Left lung (tissue), 10 donors: ENCODE measurements around the gene MAST4. TPM values are rescaled to one million over a fixed set of nuclear protein-coding genes. Genes with fewer than 3 reads are reported as not detected.

Experiments used
- ATAC-seq: fragments of 200-7000 bp; cut with Tn5 transposase; one replicate; pipeline ENCODE4 v1.9.1; 2020; ENCODE audit warnings: moderate library complexity
- DNase-seq, 4 donors: peaks; one replicate each; pipeline ENCODE4 v3.0.0-alpha.2; 2013 to 2020
- H3K27ac ChIP-seq, 2 donors: fragments of 200-600 bp; sonication (generic) in 1 of 2; one replicate each; pipeline versions ENCODE4 v1.5.0 to v1.8.0; 2020 to 2021
- H3K27me3 ChIP-seq, 2 donors: fragments of 200-600 bp; sonication (generic) in 1 of 2; one replicate each; pipeline versions ENCODE4 v1.5.0 to v1.8.0; 2020 to 2021
- H3K36me3 ChIP-seq, 2 donors: fragments of 200-600 bp; sonication (generic) in 1 of 2; one replicate each; pipeline versions ENCODE4 v1.5.0 to v1.8.0; 2020 to 2021
- H3K4me1 ChIP-seq, 2 donors: fragments of 200-600 bp; one replicate each; pipeline ENCODE4 v1.8.0; 2021
- H3K4me3 ChIP-seq, 2 donors: fragments of 200-600 bp; sonication (generic) in 1 of 2; one replicate each; pipeline versions ENCODE4 v1.5.0 to v1.8.0; 2020 to 2021; ENCODE audit warnings: mild to moderate bottlenecking in 1 of 2
- H3K9me3 ChIP-seq, 2 donors: fragments of 200-600 bp; sonication (generic) in 1 of 2; one replicate each; pipeline versions ENCODE4 v1.5.0 to v1.8.0; 2020 to 2021
- intact Hi-C, 2 donors: fragments of 100-400 bp; cut with DNase I; formaldehyde crosslinking; loops; one replicate each; pipeline versions ENCODE4 v1.11.2 to v1.14.2; 2022
- polyA plus RNA-seq, 6 donors: library from polyadenylated mRNA; unstranded; fragments of 120-200 nt; gene quantifications; one replicate each; pipeline ENCODE4 v1.2.1, GENCODE V29; 2013; ENCODE audit not compliant: insufficient read length in 6 of 6
- total RNA-seq, 2 donors: library from RNA; stranded (reverse); fragmentation: NEBNext Ultra II Directional; extraction: Animal tissue kit (Norgen Biotek cat#: 25700); gene quantifications; one replicate each; pipeline ENCODE4 v1.2.1, GENCODE V29; 2021
- TF ChIP-seq, protein P1 (sequence below), 2 donors: fragments of 200-600 bp; sonication (generic) in 1 of 2; IDR thresholded peaks; one replicate each; pipeline versions ENCODE4 v1.5.0 to v1.8.0; 2021; ENCODE audit warnings: antibody characterized with exemption in 2 of 2
- donor health status: DM: no; HTN: yes; CAD: no.
- donor health status: DM: no; HTN: no; CAD: no.

Gene MAST4
- total and polyA plus RNA-seq, 8 donors: 47.7 to 57.6 (median 53.0) TPM

DNA sequence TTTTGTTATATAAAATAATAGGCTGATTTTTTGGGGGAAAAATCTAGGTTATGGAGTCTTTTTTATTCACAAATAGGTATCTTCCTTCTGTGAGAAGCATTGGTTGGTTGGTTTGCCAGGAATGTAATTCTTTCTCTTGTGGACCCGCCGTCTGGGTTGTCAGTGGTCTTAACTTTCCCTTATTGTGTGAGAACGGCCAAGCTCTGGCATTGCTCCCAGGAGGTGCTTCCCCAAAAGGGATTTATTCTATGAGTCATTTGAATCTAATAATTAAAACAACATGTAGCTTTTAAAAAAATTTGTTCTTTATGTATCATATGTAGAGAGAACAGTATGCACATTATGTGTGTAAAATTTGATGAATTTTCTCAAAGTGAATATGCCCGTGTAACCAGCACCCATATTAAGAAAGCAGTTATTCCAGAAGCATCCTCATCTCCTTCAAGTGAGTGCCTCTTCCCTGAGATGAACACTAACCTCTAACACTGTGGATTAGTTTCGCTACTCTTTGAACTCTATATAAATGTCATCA, 114.4 kb downstream of the MAST4 start:
- ATAC-seq (no peak), DNase-seq (peak in 1 of 4 donors; percentile 74)
- Histone ChIP-seq H3K27ac (no peak overlapping the region), H3K27me3 (no peaks in the 10 kb centered on the region), H3K4me3 (no peak overlapping the region), H3K9me3 (peaks cover 0 to 12% of the 10 kb centered on the region in 2 donors), H3K4me1 (no peaks in the 10 kb centered on the region), H3K36me3 (no peaks in the 10 kb centered on the region)
- TF ChIP-seq, protein P1, sequence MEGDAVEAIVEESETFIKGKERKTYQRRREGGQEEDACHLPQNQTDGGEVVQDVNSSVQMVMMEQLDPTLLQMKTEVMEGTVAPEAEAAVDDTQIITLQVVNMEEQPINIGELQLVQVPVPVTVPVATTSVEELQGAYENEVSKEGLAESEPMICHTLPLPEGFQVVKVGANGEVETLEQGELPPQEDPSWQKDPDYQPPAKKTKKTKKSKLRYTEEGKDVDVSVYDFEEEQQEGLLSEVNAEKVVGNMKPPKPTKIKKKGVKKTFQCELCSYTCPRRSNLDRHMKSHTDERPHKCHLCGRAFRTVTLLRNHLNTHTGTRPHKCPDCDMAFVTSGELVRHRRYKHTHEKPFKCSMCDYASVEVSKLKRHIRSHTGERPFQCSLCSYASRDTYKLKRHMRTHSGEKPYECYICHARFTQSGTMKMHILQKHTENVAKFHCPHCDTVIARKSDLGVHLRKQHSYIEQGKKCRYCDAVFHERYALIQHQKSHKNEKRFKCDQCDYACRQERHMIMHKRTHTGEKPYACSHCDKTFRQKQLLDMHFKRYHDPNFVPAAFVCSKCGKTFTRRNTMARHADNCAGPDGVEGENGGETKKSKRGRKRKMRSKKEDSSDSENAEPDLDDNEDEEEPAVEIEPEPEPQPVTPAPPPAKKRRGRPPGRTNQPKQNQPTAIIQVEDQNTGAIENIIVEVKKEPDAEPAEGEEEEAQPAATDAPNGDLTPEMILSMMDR (IDR thresholded peaks at IDR 0.05): no peak
- intact Hi-C loops: no loop called here

GRCh38 chr5:66713998-66714397, 117.8 kb downstream of the MAST4 start:
- Histone ChIP-seq H3K27me3 (no peaks in the 10 kb centered on the region), H3K4me3 (no peak overlapping the region), H3K36me3 (no peaks in the 10 kb centered on the region), H3K4me1 (peaks cover 0 to 11% of the 10 kb centered on the region in 2 donors), H3K27ac (no peak overlapping the region), H3K9me3 (peaks cover 0 to 12% of the 10 kb centered on the region in 2 donors)
- intact Hi-C loops: no loop called here
- ATAC-seq (peak; percentile 80), DNase-seq (no peak)
- TF ChIP-seq, protein P1 (IDR thresholded peaks at IDR 0.05): no peak

GRCh38 chr5:66717455-66718373, 121.5 kb downstream of the MAST4 start:
- ATAC-seq (peak; percentile 45), DNase-seq (no peak)
- Histone ChIP-seq H3K36me3 (no peaks in the 10 kb centered on the region), H3K4me1 (peaks cover 0 to 16% of the 10 kb centered on the region in 2 donors), H3K4me3 (no peak overlapping the region), H3K27me3 (no peaks in the 10 kb centered on the region), H3K9me3 (peaks cover 0 to under 1% of the 10 kb centered on the region in 2 donors), H3K27ac (peak overlapping the region in 1 of 2 donors; percentile 35)
- TF ChIP-seq, protein P1 (IDR thresholded peaks at IDR 0.05): no peak
- intact Hi-C loops: no loop called here

GRCh38 chr5:66718374-66719002, 122.3 kb downstream of the MAST4 start:
- intact Hi-C loops: no loop called here
- Histone ChIP-seq H3K36me3 (no peaks in the 10 kb centered on the region), H3K4me3 (no peak overlapping the region), H3K4me1 (peaks cover 0 to 22% of the 10 kb centered on the region in 2 donors), H3K27ac (peak overlapping the region in 1 of 2 donors; percentile 35), H3K27me3 (no peaks in the 10 kb centered on the region), H3K9me3 (no peaks in the 10 kb centered on the region)
- DNase-seq (no peak), ATAC-seq (no peak)
- TF ChIP-seq, protein P1 (IDR thresholded peaks at IDR 0.05): no peak

GRCh38 chr5:66720780-66721179, 124.6 kb downstream of the MAST4 start:
- no peaks in the 10 kb centered on the region for H3K27me3 ChIP-seq
- TF ChIP-seq, protein P1 (IDR thresholded peaks at IDR 0.05): no peak
- no peak for ATAC-seq
- no peak overlapping the region for H3K27ac ChIP-seq
- H3K4me3 ChIP-seq: no peak overlapping the region
- H3K4me1 ChIP-seq: peaks cover 0 to 28% of the 10 kb centered on the region in 2 donors
- no peaks in the 10 kb centered on the region for H3K9me3 ChIP-seq
- H3K36me3 ChIP-seq: no peaks in the 10 kb centered on the region
- intact Hi-C loops: no loop called here
- DNase-seq: no peak
